ENCODE data around the gene MEGF6.

- TF ChIP-seq CTCF (IDR thresholded peaks at IDR 0.05; ENCODE audit: insufficient read depth, low read length), result no peak
- no peak for TF ChIP-seq POLR2AphosphoS5 (IDR thresholded peaks at IDR 0.05; ENCODE audit: low read depth)
- TF ChIP-seq REST (IDR thresholded peaks at IDR 0.05; ENCODE audit: insufficient replicate concordance, low read depth), result no peak
These were observed 92.6 kb downstream of the MEGF6 start for GRCh38 chr1:3518756-3519155.
